Neural cell (in vitro differentiated cells): ENCODE measurements around the gene PPAN. TPM values are rescaled to one million over a fixed set of nuclear protein-coding genes. Genes with fewer than 3 reads are reported as not detected.

Experiments
- H2AFZ ChIP-seq: fragments of 200-600, 300-800 bp; sonication (generic), shearing (Covaris generic); 2 replicates; pipeline ENCODE4 v1.6.0; 2014; ENCODE audit warnings: low read depth, mild to moderate bottlenecking, antibody characterized with exemption, low read length, moderate library complexity
- H3F3A ChIP-seq: fragments of 200-600 bp; shearing (Covaris generic); 2 replicates; pipeline ENCODE4 v1.6.1; 2016; ENCODE audit warnings: mild to moderate bottlenecking, moderate library complexity, mixed read lengths, antibody characterized with exemption, low read length; ENCODE audit not compliant: insufficient read depth, poor library complexity, severe bottlenecking
- H3K27ac ChIP-seq: fragments of 200-600, 300-800 bp; sonication (generic), shearing (Covaris generic); 2 replicates; pipeline ENCODE4 v1.5.1; 2014; ENCODE audit warnings: mild to moderate bottlenecking, low read length, moderate library complexity
- H3K27me3 ChIP-seq: fragments of 300-800, 200-600 bp; sonication (generic), shearing (Covaris generic); 2 replicates; pipeline ENCODE4 v1.6.0; 2014; ENCODE audit warnings: mild to moderate bottlenecking, low read depth, low read length, moderate library complexity; ENCODE audit not compliant: insufficient read depth
- H3K36me3 ChIP-seq: fragments of 300-800, 200-600 bp; sonication (generic), shearing (Covaris generic); 2 replicates; pipeline ENCODE4 v1.5.1; 2014; ENCODE audit warnings: mild to moderate bottlenecking, antibody characterized with exemption, low read length, moderate library complexity; ENCODE audit not compliant: insufficient read depth
- H3K4me2 ChIP-seq: fragments of 300-800, 200-600 bp; sonication (generic), shearing (Covaris generic); 2 replicates; pipeline ENCODE4 v1.6.0; 2014; ENCODE audit warnings: mild to moderate bottlenecking, low read length
- H3K4me3 ChIP-seq: fragments of 300-800, 200-600 bp; sonication (generic), shearing (Covaris generic); 2 replicates; pipeline ENCODE4 v1.5.1; 2014; ENCODE audit warnings: mild to moderate bottlenecking, low read length, moderate library complexity
- H3K79me2 ChIP-seq: fragments of 200-600 bp; shearing (Covaris generic); replicated peaks from 2 replicates; pipeline ENCODE4 v1.6.0; 2014; ENCODE audit warnings: mild to moderate bottlenecking, low read length, moderate library complexity; ENCODE audit not compliant: insufficient read depth
- H3K9ac ChIP-seq: fragments of 300-800, 200-600 bp; sonication (generic), shearing (Covaris generic); 2 replicates; pipeline ENCODE4 v1.6.1; 2016; ENCODE audit warnings: mild to moderate bottlenecking, low read length, mixed read lengths
- H3K9me2 ChIP-seq: fragments of 200-600 bp; shearing (Covaris generic); 2 replicates; pipeline ENCODE4 v1.6.1; 2016; ENCODE audit warnings: mild to moderate bottlenecking, low read length, mixed read lengths; ENCODE audit not compliant: insufficient read depth
- H3K9me3 ChIP-seq: fragments of 200-600, 300-800 bp; sonication (generic), shearing (Covaris generic); 2 replicates; pipeline ENCODE4 v1.6.1; 2016; ENCODE audit warnings: mild to moderate bottlenecking, mixed run types, low read length, moderate library complexity, mixed read lengths
- H4K20me1 ChIP-seq: fragments of 200-600 bp; shearing (Covaris generic); 2 replicates; pipeline ENCODE4 v1.6.1; 2016; ENCODE audit warnings: mild to moderate bottlenecking, mixed run types; ENCODE audit not compliant: insufficient read depth
- EP300 ChIP-seq: fragments of 450-650 bp; conservative IDR thresholded peaks from 2 replicates; pipeline ENCODE4 v1.6.1; 2014; ENCODE audit warnings: antibody characterized with exemption, mild to moderate bottlenecking, moderate library complexity; ENCODE audit not compliant: poor library complexity, severe bottlenecking
- EZH2 ChIP-seq: fragments of 200-600, 300-800 bp; shearing (Covaris generic), sonication (generic); IDR thresholded peaks from 2 replicates; pipeline ENCODE4 v1.6.1; 2014; ENCODE audit warnings: antibody characterized with exemption, low read length, borderline replicate concordance, mild to moderate bottlenecking; ENCODE audit not compliant: insufficient read depth, poor library complexity, severe bottlenecking
- POLR2AphosphoS5 ChIP-seq: IDR thresholded peaks from 2 replicates; pipeline ENCODE4 v1.6.1; 2012
- RAD21 ChIP-seq: fragments of 450-650 bp; conservative IDR thresholded peaks from 2 replicates; pipeline ENCODE4 v1.6.1; 2014; ENCODE audit warnings: antibody characterized with exemption, mild to moderate bottlenecking, moderate library complexity
- TAF1 ChIP-seq: IDR thresholded peaks from 2 replicates; pipeline ENCODE4 v1.6.1; 2012; ENCODE audit warnings: low read depth
- polyA plus RNA-seq: library from polyadenylated mRNA; depleted of rRNA; stranded (reverse); fragments of >200 nt; gene quantifications from 2 replicates; pipeline ENCODE4 v1.2.3, GENCODE V29; 2014
- TF ChIP-seq, protein P1 (sequence below): IDR thresholded peaks from 2 replicates; pipeline ENCODE4 v1.6.1; 2012; ENCODE audit warnings: borderline replicate concordance
- TF ChIP-seq, protein P2 (sequence below): fragments of 450-650 bp; IDR thresholded peaks from 2 replicates; pipeline ENCODE4 v1.5.1; 2014; ENCODE audit warnings: antibody characterized with exemption, mild to moderate bottlenecking, moderate library complexity; ENCODE audit not compliant: poor library complexity, severe bottlenecking

The PPAN gene
- polyA plus RNA-seq, 1 donor from 2014 or later = 13.9 TPM

DNA sequence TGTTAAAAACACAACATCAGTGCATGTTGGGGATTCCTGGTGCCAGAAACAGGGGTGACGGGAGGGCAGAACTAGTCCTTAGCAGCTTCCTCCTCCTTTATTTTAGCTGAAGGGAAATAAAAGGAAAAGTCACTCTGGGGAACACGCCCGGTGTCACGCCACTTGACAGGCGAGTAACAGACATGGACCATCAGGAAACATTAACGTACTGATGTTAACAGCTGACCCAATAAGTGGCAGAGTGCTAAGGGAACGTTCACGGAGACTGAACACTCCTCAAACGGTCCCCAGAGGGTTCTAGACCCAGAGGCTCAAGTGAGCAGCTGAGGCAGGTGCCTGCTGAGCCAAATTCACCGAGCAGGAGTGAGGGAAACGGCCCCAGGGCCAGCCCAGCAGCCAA is 27.4 kb downstream of the PPAN start:
- TF ChIP-seq, protein P1, sequence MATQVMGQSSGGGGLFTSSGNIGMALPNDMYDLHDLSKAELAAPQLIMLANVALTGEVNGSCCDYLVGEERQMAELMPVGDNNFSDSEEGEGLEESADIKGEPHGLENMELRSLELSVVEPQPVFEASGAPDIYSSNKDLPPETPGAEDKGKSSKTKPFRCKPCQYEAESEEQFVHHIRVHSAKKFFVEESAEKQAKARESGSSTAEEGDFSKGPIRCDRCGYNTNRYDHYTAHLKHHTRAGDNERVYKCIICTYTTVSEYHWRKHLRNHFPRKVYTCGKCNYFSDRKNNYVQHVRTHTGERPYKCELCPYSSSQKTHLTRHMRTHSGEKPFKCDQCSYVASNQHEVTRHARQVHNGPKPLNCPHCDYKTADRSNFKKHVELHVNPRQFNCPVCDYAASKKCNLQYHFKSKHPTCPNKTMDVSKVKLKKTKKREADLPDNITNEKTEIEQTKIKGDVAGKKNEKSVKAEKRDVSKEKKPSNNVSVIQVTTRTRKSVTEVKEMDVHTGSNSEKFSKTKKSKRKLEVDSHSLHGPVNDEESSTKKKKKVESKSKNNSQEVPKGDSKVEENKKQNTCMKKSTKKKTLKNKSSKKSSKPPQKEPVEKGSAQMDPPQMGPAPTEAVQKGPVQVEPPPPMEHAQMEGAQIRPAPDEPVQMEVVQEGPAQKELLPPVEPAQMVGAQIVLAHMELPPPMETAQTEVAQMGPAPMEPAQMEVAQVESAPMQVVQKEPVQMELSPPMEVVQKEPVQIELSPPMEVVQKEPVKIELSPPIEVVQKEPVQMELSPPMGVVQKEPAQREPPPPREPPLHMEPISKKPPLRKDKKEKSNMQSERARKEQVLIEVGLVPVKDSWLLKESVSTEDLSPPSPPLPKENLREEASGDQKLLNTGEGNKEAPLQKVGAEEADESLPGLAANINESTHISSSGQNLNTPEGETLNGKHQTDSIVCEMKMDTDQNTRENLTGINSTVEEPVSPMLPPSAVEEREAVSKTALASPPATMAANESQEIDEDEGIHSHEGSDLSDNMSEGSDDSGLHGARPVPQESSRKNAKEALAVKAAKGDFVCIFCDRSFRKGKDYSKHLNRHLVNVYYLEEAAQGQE = no peak
- H3K9ac ChIP-seq = no peak overlapping the region
- H2AFZ ChIP-seq = no peak overlapping the region
- no peaks in the 10 kb centered on the region for H3F3A ChIP-seq
- no peak overlapping the region for H3K4me3 ChIP-seq
- no peaks in the 10 kb centered on the region for H4K20me1 ChIP-seq
- no peaks in the 10 kb centered on the region for H3K9me2 ChIP-seq
- no peaks in the 10 kb centered on the region for H3K79me2 ChIP-seq
- no peaks in the 10 kb centered on the region for H3K9me3 ChIP-seq
- no peaks in the 10 kb centered on the region for H3K36me3 ChIP-seq
- no peak overlapping the region for H3K4me2 ChIP-seq
- no peak overlapping the region for H3K27ac ChIP-seq
- no peaks in the 10 kb centered on the region for H3K27me3 ChIP-seq

DNA sequence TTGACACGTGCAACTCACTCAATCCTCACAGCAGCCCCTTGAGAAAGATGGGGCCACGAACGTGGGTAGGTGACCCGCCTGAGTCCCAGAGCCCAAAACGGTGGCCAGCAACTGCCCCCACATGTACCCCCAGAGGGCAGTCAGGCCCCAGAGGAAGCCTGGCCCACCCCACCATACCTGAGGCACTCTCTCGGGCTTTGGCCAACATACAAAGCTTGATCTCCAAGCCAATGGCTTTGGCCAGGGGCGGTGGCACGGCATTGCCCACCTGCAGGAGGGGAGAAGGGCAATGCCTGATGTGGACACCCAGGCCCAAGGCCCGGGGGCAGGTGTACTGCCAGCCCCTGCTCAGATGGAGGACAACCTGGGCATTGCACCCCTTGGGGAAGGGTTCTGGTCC is 27.9 kb downstream of the PPAN start:
- no peaks in the 10 kb centered on the region for H3K36me3 ChIP-seq
- H2AFZ ChIP-seq = no peak overlapping the region
- H3K27ac ChIP-seq = no peak overlapping the region
- H3K4me3 ChIP-seq = no peak overlapping the region
- H3K27me3 ChIP-seq = no peaks in the 10 kb centered on the region
- H3K4me2 ChIP-seq = no peak overlapping the region
- H3K9ac ChIP-seq = no peak overlapping the region
- no peaks in the 10 kb centered on the region for H4K20me1 ChIP-seq
- no peaks in the 10 kb centered on the region for H3F3A ChIP-seq
- H3K9me3 ChIP-seq = no peaks in the 10 kb centered on the region
- no peaks in the 10 kb centered on the region for H3K9me2 ChIP-seq
- no peaks in the 10 kb centered on the region for H3K79me2 ChIP-seq
- TF ChIP-seq, protein P2, sequence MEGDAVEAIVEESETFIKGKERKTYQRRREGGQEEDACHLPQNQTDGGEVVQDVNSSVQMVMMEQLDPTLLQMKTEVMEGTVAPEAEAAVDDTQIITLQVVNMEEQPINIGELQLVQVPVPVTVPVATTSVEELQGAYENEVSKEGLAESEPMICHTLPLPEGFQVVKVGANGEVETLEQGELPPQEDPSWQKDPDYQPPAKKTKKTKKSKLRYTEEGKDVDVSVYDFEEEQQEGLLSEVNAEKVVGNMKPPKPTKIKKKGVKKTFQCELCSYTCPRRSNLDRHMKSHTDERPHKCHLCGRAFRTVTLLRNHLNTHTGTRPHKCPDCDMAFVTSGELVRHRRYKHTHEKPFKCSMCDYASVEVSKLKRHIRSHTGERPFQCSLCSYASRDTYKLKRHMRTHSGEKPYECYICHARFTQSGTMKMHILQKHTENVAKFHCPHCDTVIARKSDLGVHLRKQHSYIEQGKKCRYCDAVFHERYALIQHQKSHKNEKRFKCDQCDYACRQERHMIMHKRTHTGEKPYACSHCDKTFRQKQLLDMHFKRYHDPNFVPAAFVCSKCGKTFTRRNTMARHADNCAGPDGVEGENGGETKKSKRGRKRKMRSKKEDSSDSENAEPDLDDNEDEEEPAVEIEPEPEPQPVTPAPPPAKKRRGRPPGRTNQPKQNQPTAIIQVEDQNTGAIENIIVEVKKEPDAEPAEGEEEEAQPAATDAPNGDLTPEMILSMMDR = no peak
- no peak for TF ChIP-seq EP300
- TF ChIP-seq, protein P1 = no peak
- no peak for TF ChIP-seq POLR2AphosphoS5
- TF ChIP-seq TAF1 = no peak
- no peak for TF ChIP-seq RAD21
- no peak for TF ChIP-seq EZH2
